HG02763 (cell line): Measurements from ENCODE around the gene MYZAP.

ENCODE experiments used
- ATAC-seq: cut with Tn5 transposase; IDR thresholded peaks from one replicate; pipeline ENCODE4 v1.9.1; 2021; ENCODE audit warnings: mild to moderate bottlenecking, moderate library complexity; ENCODE audit not compliant: unreplicated experiment

MYZAP gene

DNA sequence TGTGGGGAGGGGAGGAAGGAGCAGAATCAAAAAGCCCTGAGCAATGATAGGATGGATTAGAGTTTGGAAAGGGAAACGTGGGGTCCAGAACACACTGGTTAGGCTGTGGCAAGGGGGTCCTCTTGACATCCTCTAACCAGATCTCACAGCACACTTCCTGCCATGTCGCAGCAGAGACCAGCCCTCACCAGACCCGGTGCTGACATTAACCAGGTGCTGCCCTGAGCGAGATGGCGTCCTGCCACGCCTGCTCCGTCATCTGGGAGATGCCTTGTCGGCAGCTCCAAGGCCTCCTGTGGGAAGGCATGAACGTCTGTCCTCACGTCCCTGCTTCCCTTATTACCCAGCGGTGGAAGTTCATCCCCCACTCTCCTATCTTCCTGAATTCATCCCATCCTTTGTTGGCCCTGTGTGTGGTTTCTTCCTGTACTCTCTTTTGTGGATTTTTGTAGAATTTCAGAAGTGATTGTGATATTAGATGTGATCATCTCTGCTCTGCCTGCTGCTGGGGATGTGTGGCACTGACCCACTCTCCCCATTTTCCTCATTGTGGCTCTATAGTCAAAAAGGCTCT is 29.4 kb upstream of the MYZAP start:
- ATAC-seq, result no peak

GRCh38 chr15:57563416-57563815 is 28.3 kb upstream of the MYZAP start:
- no peak for ATAC-seq

DNA sequence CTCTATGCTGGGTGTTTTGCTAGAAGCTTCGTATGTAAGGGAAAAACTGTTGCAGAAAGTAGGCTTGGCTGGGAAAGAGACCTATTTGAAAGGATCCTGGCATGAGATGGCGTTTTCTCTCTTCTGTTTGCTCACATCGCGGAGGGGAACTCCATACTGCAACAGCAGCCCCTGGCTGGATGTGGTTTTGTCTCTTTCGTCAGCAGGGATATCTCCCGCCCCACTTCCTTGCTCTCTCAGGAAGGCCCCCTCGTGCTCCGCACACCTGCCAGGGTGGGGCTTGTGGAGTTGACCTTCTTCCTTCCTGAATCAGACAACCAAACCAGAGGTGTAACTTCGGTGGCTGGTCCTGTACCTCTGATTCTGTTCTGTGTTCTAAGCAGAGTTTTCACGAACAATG is 26.4 kb upstream of the MYZAP start:
- ATAC-seq, result no peak

- no peak for ATAC-seq
Measured at GRCh38 chr15:57566834-57567233, 24.9 kb upstream of the MYZAP start.

- no peak for ATAC-seq
Measured at GRCh38 chr15:57567891-57568290, 23.8 kb upstream of the MYZAP start.

- no peak for ATAC-seq
Measured at GRCh38 chr15:57568299-57568698, 23.4 kb upstream of the MYZAP start.

DNA sequence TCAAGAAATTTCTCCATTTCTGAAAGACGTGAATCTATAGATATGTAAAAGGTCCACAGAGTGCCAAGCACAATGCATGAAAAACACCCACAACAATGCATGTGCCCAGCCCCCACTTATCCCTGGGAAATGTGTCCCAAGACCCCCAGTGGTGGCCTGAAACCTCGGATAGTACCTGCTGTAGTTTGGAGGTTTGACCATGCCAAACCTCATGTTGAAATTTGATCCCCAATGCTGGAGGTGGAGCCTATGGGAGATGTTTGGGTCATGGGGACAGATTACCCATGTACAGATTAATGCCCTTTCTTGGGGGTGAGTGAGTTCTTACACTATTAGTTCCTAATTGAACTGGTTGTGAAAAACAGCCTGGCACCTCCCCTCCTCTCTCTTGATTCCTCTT is 21.4 kb upstream of the MYZAP start:
- no peak for ATAC-seq

DNA sequence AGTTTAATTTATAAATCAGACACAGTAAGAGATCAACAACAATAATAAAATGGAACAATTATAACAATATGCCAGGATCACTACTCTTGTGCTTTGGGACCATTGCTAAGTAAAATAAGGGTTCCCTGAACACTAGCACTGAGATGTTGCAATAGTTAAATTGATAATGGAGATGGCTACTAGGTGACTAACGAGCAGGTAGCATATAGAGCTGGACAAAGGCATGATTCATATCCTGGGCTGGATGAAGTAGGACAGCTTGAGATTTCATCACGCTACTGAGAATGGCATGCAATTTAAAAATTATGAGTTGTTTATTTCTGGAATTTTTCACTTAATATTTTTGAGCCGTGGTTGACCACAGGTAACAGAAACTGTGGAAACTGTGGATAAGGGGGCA is 20.7 kb upstream of the MYZAP start:
- ATAC-seq, result no peak

GRCh38 chr15:57571725-57572124 is 20.0 kb upstream of the MYZAP start:
- ATAC-seq, result no peak

DNA sequence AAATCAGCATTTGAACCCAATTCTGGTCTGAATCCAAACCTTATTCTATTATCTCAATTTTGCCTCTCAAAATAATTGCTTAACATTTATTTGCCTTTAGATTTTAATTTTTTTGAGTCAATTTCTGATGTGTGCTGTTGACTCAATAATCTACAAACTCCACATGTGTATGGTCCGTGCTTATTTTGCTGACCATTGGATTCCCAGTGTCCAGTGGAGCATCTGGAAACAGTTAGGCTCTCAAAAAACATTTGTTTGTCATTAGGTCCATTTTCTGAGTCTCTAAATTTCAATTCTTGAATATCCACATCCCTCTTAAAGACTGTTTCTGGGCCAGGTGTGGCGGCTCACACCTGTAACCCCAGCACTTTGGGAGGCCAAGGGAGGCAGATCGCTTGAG is 19.2 kb upstream of the MYZAP start:
- no peak for ATAC-seq

GRCh38 chr15:57573151-57573550 is 18.6 kb upstream of the MYZAP start:
- no peak for ATAC-seq

DNA sequence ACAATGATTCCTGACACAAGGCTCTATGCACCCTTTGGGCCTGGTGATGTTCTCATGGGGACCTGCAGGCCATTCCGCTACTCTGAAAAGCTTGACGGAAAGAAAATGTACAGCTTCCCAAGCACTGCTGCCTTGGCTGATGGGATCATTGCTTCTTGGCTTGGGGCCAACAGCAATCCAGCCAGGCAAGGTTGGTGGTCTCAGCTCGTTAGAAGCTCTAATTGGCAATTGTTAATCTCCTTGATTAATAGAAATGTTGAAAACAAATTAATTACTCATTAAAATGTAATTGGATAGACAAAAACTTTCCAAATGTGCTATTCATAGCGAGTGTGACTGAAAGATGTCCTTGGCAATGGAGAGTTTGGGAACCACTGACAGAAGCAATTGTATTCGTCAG is 16.3 kb upstream of the MYZAP start:
- no peak for ATAC-seq

- no peak for ATAC-seq
Measured at GRCh38 chr15:57578288-57578900, 13.3 kb upstream of the MYZAP start.

DNA sequence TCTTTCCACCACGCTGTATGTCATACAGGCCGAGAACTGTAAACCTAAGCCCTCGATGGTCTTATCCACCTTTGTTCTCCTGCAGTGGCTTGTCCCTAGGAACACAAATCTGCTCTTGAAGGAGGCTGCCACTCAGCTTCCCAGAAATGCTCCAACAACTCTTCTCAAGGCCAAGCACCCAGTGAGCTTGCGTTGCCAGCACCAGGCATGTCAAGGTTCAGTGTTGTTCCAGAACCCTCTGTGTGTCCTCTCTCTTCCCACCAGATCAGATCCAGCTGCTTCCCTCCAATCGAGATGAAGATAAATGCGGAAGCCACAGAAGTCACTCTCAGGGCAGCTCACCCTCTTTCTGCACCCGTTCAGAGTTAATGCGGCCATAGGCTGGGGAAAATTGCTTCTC is 11.3 kb upstream of the MYZAP start:
- no peak for ATAC-seq

DNA sequence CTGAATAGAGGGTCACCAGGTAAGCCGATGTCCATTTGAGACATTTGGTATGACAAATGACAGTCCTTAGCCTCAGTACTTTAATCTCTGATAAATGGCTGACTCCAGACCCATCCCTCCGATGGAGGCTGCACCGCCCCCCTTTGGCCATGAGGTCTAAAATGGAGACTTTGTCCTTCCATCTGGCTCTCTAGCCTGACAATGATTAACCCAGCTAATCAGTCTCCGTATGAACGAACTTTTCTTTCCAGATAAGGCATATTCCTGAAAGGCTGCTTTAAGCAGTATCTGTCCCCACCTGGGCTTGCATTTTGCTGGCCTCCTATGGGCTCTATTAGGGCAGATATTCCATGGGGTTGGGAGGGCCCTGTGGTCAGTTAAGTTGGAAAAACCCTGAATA is 10.8 kb upstream of the MYZAP start:
- no peak for ATAC-seq

- no peak for ATAC-seq
Measured at GRCh38 chr15:57582090-57582489, 9.6 kb upstream of the MYZAP start.

GRCh38 chr15:57583282-57583681 is 8.4 kb upstream of the MYZAP start:
- ATAC-seq, result no peak

DNA sequence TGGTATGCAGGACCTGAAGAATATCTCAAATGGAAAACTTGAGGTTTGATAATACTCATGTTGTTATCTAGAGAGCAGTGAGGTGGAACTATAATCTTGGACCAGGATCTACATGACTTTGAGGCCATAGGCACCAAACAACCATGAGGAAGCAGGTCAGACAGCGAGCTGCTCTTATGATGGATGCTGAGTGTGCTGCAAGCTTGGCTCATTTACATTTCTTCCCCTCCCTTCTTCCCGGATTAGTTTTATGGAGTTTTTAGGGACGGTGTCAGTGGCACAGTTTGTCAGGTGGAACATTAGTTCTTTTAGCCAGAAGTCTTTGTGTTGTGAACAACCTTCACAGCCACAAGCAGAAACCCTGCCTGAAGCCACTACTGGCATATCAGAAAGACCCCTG is 8.0 kb upstream of the MYZAP start:
- ATAC-seq, result no peak

- ATAC-seq, result no peak
Measured at GRCh38 chr15:57586661-57587424, 4.9 kb upstream of the MYZAP start.

- no peak for ATAC-seq
Measured at GRCh38 chr15:57589281-57589680, 2.4 kb upstream of the MYZAP start.

DNA sequence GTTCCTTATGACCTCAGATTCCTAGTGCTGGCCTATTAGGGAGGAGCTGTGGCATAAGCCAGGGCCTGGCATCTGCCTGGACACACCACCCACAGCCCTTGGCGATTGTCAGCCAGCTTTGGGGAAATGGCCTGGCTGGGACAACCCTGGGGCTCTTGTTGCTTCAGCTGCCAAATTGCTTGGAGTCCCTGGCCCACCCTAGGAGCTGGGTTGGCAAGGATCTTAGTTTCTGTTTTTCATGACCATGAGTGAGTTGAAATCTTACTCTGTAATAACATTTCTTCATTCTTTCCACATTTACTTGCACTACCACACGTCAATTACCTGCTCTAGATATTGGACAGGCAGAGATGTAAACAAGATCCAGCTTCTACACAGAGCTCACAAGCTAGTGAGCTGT is 1.9 kb upstream of the MYZAP start:
- ATAC-seq, result no peak

GRCh38 chr15:57591237-57591821 is 375 bp upstream of the MYZAP start:
- ATAC-seq, result no peak
